Upper lobe of left lung (tissue), 6 donors: ENCODE measurements around the gene SLC6A16. TPM values are rescaled to one million over a fixed set of nuclear protein-coding genes. Genes with fewer than 3 reads are reported as not detected.

Experiments
- ATAC-seq, 2 donors: fragments of 200-7000 bp; cut with Tn5 transposase; one replicate each; pipeline ENCODE4 v1.9.1; 2022; ENCODE audit warnings: mild to moderate bottlenecking in 2 of 2, moderate library complexity in 2 of 2; ENCODE audit not compliant: low FRiP score in 2 of 2
- DNase-seq, 2 donors: peaks; one replicate each; pipeline ENCODE4 v3.0.0-alpha.2; 2019 to 2020
- H3K27ac ChIP-seq, 4 donors: fragments of 200-600 bp; sonication (generic); one replicate each; pipeline ENCODE4 v1.5.1; 2016 to 2019
- H3K27me3 ChIP-seq, 4 donors: fragments of 200-600 bp; sonication (generic); one replicate each; pipeline ENCODE4 v1.5.1; 2017 to 2019
- H3K36me3 ChIP-seq, 4 donors: fragments of 200-600 bp; sonication (generic); one replicate each; pipeline ENCODE4 v1.5.1; 2016 to 2019
- H3K4me1 ChIP-seq, 4 donors: fragments of 200-600 bp; sonication (generic); one replicate each; pipeline ENCODE4 v1.5.1; 2018 to 2019
- H3K4me3 ChIP-seq, 4 donors: fragments of 200-600 bp; sonication (generic); one replicate each; pipeline ENCODE4 v1.5.1; 2017 to 2019; ENCODE audit warnings: mild to moderate bottlenecking in 2 of 4, moderate library complexity in 1 of 4
- H3K9me3 ChIP-seq, 4 donors: fragments of 200-600 bp; sonication (generic); one replicate each; pipeline ENCODE4 v1.5.1; 2018 to 2019
- CTCF ChIP-seq, 6 experiments: fragments of 450-650 bp in 4 of 6; fragments of 200-600 bp in 2 of 6; sonication (generic) in 2 of 6; IDR thresholded peaks; one replicate each; pipeline ENCODE4 v1.5.1; 2016 to 2019; ENCODE audit warnings: antibody characterized with exemption in 6 of 6
- EP300 ChIP-seq, 4 donors: sonication (generic); formaldehyde crosslinking; IDR thresholded peaks; one replicate each; pipeline ENCODE4 v1.5.1; 2017; ENCODE audit warnings: antibody characterized with exemption in 4 of 4, control low read depth in 2 of 4
- POLR2A ChIP-seq, 4 donors: fragments of 450-650 bp; IDR thresholded peaks; one replicate each; pipeline ENCODE4 v1.5.1; 2016 to 2017; ENCODE audit warnings: antibody characterized with exemption in 4 of 4, mild to moderate bottlenecking in 2 of 4
- POLR2AphosphoS5 ChIP-seq, 2 donors: sonication (generic); formaldehyde crosslinking; IDR thresholded peaks; one replicate each; pipeline ENCODE4 v1.5.1; 2017; ENCODE audit warnings: antibody characterized with exemption in 2 of 2
- WGBS, 2 donors: methylation state at CpG; one replicate each; pipeline ENCODE4 v1.1.5; 2017 to 2018; 5-methylcytosine and 5-hydroxymethylcytosine counted together
- total RNA-seq, 6 donors: library from RNA; depleted of rRNA in 4 of 6; stranded (reverse); fragments of >200 nt in 4 of 6; gene quantifications; one replicate each; pipeline versions ENCODE4 v1.1.0 to v1.2.1, GENCODE V29; 2016 to 2021
- donor health status: DM: no; HTN: no; CAD: no; lungs with moderate emphysema.
- donor health status: DM: no; HTN: yes; CAD: no; lungs with severe emphysema.

SLC6A16 gene
- total RNA-seq, 6 donors from 2014 or later: 0.44 to 4.2 (median 2.0) TPM

GRCh38 chr19:49361438-49362047, 36.6 kb upstream of the SLC6A16 start:
- Histone ChIP-seq H3K36me3 (peaks cover 0 to 22% (median 15%) of the 10 kb centered on the region in 4 donors), H3K27ac (peak overlapping the region; percentile 89 to 96 (median 94)), H3K4me3 (peak overlapping the region; percentile 72 to 90 (median 82)), H3K9me3 (no peaks in the 10 kb centered on the region), H3K27me3 (peaks cover 0 to 4% (median 0%) of the 10 kb centered on the region in 4 donors), H3K4me1 (peaks cover 17 to 50% (median 36%) of the 10 kb centered on the region in 4 donors)
- WGBS, 2 donors: 3 to 5% methylated on average over 14 to 26 of the region's 27 CpGs
- ATAC-seq (peak; percentile 34 to 63), DNase-seq (peak; percentile 78 to 94)
- TF ChIP-seq POLR2AphosphoS5 (IDR thresholded peaks at IDR 0.05): peak; percentile 34 to 75
- no peak for TF ChIP-seq CTCF (IDR thresholded peaks at IDR 0.05)
- no peak for TF ChIP-seq EP300 (IDR thresholded peaks at IDR 0.05)
- TF ChIP-seq POLR2A (IDR thresholded peaks at IDR 0.05): peak in 1 of 4 donors; percentile 41

GRCh38 chr19:49359851-49360820, 35.1 kb upstream of the SLC6A16 start:
- Histone ChIP-seq H3K36me3 (peaks cover 0 to 26% (median 19%) of the 10 kb centered on the region in 4 donors), H3K27ac (peak overlapping the region; percentile 89 to 96 (median 94)), H3K9me3 (no peaks in the 10 kb centered on the region), H3K4me3 (peak overlapping the region in 1 of 4 donors; percentile 90), H3K27me3 (peaks cover 0 to 4% (median 0%) of the 10 kb centered on the region in 4 donors), H3K4me1 (peaks cover 29 to 61% (median 46%) of the 10 kb centered on the region in 4 donors)
- DNase-seq (peak in 1 of 2 donors; percentile 71), ATAC-seq (no peak)
- WGBS, 2 donors: 57 to 75% methylated on average over 8 to 17 of the region's 17 CpGs
- no peak for TF ChIP-seq POLR2A (IDR thresholded peaks at IDR 0.05)
- no peak for TF ChIP-seq EP300 (IDR thresholded peaks at IDR 0.05)

- no peak for DNase-seq
- Histone ChIP-seq H3K4me3 (no peak overlapping the region), H3K9me3 (no peaks in the 10 kb centered on the region), H3K27me3 (no peaks in the 10 kb centered on the region), H3K36me3 (peaks cover 0 to 53% (median 31%) of the 10 kb centered on the region in 4 donors), H3K27ac (peak overlapping the region; percentile 27 to 79 (median 64)), H3K4me1 (peaks cover 26 to 40% (median 30%) of the 10 kb centered on the region in 4 donors)
- ATAC-seq: no peak
- WGBS, 2 donors: 83 to 91% methylated on average over 9 of the region's 9 CpGs
- TF ChIP-seq CTCF (IDR thresholded peaks at IDR 0.05) (no peak), POLR2AphosphoS5 (IDR thresholded peaks at IDR 0.05) (no peak), POLR2A (IDR thresholded peaks at IDR 0.05) (no peak), EP300 (IDR thresholded peaks at IDR 0.05) (no peak)
These were observed 32.2 kb upstream of the SLC6A16 start for GRCh38 chr19:49357186-49357585.

- Histone ChIP-seq H3K4me1 (peaks cover 25 to 38% (median 28%) of the 10 kb centered on the region in 4 donors), H3K27ac (peak overlapping the region; percentile 27 to 79 (median 64)), H3K4me3 (no peak overlapping the region), H3K36me3 (peaks cover 0 to 54% (median 35%) of the 10 kb centered on the region in 4 donors), H3K9me3 (no peaks in the 10 kb centered on the region), H3K27me3 (no peaks in the 10 kb centered on the region)
- 44 to 54% methylated on average over 7 of the region's 7 CpGs for WGBS, 2 donors
- DNase-seq (no peak), ATAC-seq (no peak)
- no peak for TF ChIP-seq POLR2AphosphoS5 (IDR thresholded peaks at IDR 0.05)
- TF ChIP-seq POLR2A (IDR thresholded peaks at IDR 0.05): no peak
- TF ChIP-seq CTCF (IDR thresholded peaks at IDR 0.05): no peak
- no peak for TF ChIP-seq EP300 (IDR thresholded peaks at IDR 0.05)
These were observed 31.4 kb upstream of the SLC6A16 start for GRCh38 chr19:49356382-49356781.

GRCh38 chr19:49355909-49356353, 30.9 kb upstream of the SLC6A16 start:
- Histone ChIP-seq H3K27ac (peak overlapping the region; percentile 43 to 79 (median 68)), H3K4me3 (peak overlapping the region in 1 of 4 donors; percentile 10), H3K27me3 (no peaks in the 10 kb centered on the region), H3K4me1 (peaks cover 20 to 38% (median 26%) of the 10 kb centered on the region in 4 donors), H3K9me3 (no peaks in the 10 kb centered on the region), H3K36me3 (peaks cover 0 to 59% (median 39%) of the 10 kb centered on the region in 4 donors)
- ATAC-seq (no peak), DNase-seq (peak; percentile 40 to 70)
- WGBS, 2 donors: 11 to 25% methylated on average over 12 of the region's 12 CpGs
- TF ChIP-seq POLR2A (IDR thresholded peaks at IDR 0.05) (no peak), POLR2AphosphoS5 (IDR thresholded peaks at IDR 0.05) (peak in 1 of 2 donors; percentile 15), CTCF (IDR thresholded peaks at IDR 0.05) (no peak), EP300 (IDR thresholded peaks at IDR 0.05) (no peak)
